Activated CD8-positive, alpha-beta memory T cell treated with anti-CD3 and anti-CD28 coated beads, Interleukin-2, amount 50 U/mL, for 48 hours (primary cell): ENCODE data around the gene NAPG.
A peak's percentile ranks its signal among the peaks of the same experiment; 100 is the strongest.
"Not testable (repeated sequence)": the region's sequence is repeated elsewhere in the genome, so short reads cannot be mapped to it uniquely, and the experiment has no call there.

Experiments
- DNase-seq: peaks from one replicate; pipeline ENCODE4 v3.0.0-alpha.2; 2020

The NAPG gene

GRCh38 chr18:10514601-10515000, 11.2 kb upstream of the NAPG start:
- no peak for DNase-seq

GRCh38 chr18:10515456-10515855, 10.4 kb upstream of the NAPG start:
- DNase-seq, result no peak

- DNase-seq, result no peak
Measured at GRCh38 chr18:10516078-10516477, 9.7 kb upstream of the NAPG start.

GRCh38 chr18:10518595-10519255, 7.1 kb upstream of the NAPG start:
- no peak for DNase-seq

GRCh38 chr18:10519366-10519765, 6.5 kb upstream of the NAPG start:
- DNase-seq, result no peak

- peak; percentile 64 for DNase-seq
Measured at GRCh38 chr18:10519999-10520935, 5.6 kb upstream of the NAPG start.

- no peak for DNase-seq
Measured at GRCh38 chr18:10521566-10521965, 4.3 kb upstream of the NAPG start.

GRCh38 chr18:10522574-10522973, 3.3 kb upstream of the NAPG start:
- no peak for DNase-seq

GRCh38 chr18:10523544-10523943, 2.3 kb upstream of the NAPG start:
- DNase-seq, result no peak

- no peak for DNase-seq
Measured at GRCh38 chr18:10524507-10525370, 1.1 kb upstream of the NAPG start.

- DNase-seq, result no peak
Measured at GRCh38 chr18:10525371-10525691, 496 bp upstream of the NAPG start.

- no peak for DNase-seq
Measured at GRCh38 chr18:10526561-10526949, 728 bp downstream of the NAPG start.

- DNase-seq, result no peak
Measured at GRCh38 chr18:10528439-10528838, 2.6 kb downstream of the NAPG start.

GRCh38 chr18:10530002-10530401, 4.2 kb downstream of the NAPG start:
- no peak for DNase-seq

- DNase-seq, result no peak
Measured at GRCh38 chr18:10530852-10531251, 5.0 kb downstream of the NAPG start.

GRCh38 chr18:10533111-10533510, 7.3 kb downstream of the NAPG start:
- no peak for DNase-seq

GRCh38 chr18:10536280-10536679, 10.5 kb downstream of the NAPG start:
- DNase-seq, result no peak

- DNase-seq, result no peak
Measured at GRCh38 chr18:10537765-10538164, 11.9 kb downstream of the NAPG start.

GRCh38 chr18:10539124-10539523, 13.3 kb downstream of the NAPG start:
- DNase-seq, result not testable (repeated sequence)

- DNase-seq, result no peak
Measured at GRCh38 chr18:10543277-10543676, 17.4 kb downstream of the NAPG start.

GRCh38 chr18:10544093-10544748, 18.4 kb downstream of the NAPG start:
- DNase-seq, result no peak

- no peak for DNase-seq
Measured at GRCh38 chr18:10546557-10547300, 20.9 kb downstream of the NAPG start.
